GM21360 (cell line): ENCODE data around the gene DDX46.
A peak's percentile ranks its signal among the peaks of the same experiment; 100 is the strongest.
"Not testable (repeated sequence)": the region's sequence is repeated elsewhere in the genome, so short reads cannot be mapped to it uniquely, and the experiment has no call there.

Experiments used
- ATAC-seq: cut with Tn5 transposase; IDR thresholded peaks from one replicate; pipeline ENCODE4 v1.9.1; 2021; ENCODE audit warnings: mild to moderate bottlenecking, moderate library complexity; ENCODE audit not compliant: unreplicated experiment

Gene DDX46

GRCh38 chr5:134784946-134785620, 26.5 kb downstream of the DDX46 start:
- ATAC-seq: no peak

GRCh38 chr5:134787692-134788091, 29.1 kb downstream of the DDX46 start:
- no peak for ATAC-seq

- no peak for ATAC-seq
Measured at GRCh38 chr5:134791580-134791979, 33.0 kb downstream of the DDX46 start.

GRCh38 chr5:134792286-134792685, 33.7 kb downstream of the DDX46 start:
- no peak for ATAC-seq

GRCh38 chr5:134793111-134793510, 34.5 kb downstream of the DDX46 start:
- no peak for ATAC-seq

GRCh38 chr5:134794082-134794481, 35.5 kb downstream of the DDX46 start:
- no peak for ATAC-seq

- no peak for ATAC-seq
Measured at GRCh38 chr5:134794819-134795218, 36.2 kb downstream of the DDX46 start.

- peak; percentile 48 for ATAC-seq
Measured at GRCh38 chr5:134798468-134798867, 39.9 kb downstream of the DDX46 start.

GRCh38 chr5:134803821-134804220, 45.2 kb downstream of the DDX46 start:
- no peak for ATAC-seq

GRCh38 chr5:134813407-134813806, 54.8 kb downstream of the DDX46 start:
- ATAC-seq: no peak

- ATAC-seq: no peak
Measured at GRCh38 chr5:134813827-134814226, 55.2 kb downstream of the DDX46 start.

- ATAC-seq: no peak
Measured at GRCh38 chr5:134817006-134817405, 58.4 kb downstream of the DDX46 start.

- no peak for ATAC-seq
Measured at GRCh38 chr5:134818776-134819175, 60.2 kb downstream of the DDX46 start.

- ATAC-seq: no peak
Measured at GRCh38 chr5:134819407-134819963, 60.9 kb downstream of the DDX46 start.

GRCh38 chr5:134821841-134822240, 63.3 kb downstream of the DDX46 start:
- no peak for ATAC-seq

GRCh38 chr5:134824681-134825080, 66.1 kb downstream of the DDX46 start:
- ATAC-seq: no peak

- no peak for ATAC-seq
Measured at GRCh38 chr5:134825212-134825611, 66.6 kb downstream of the DDX46 start.

GRCh38 chr5:134833340-134834032, 74.9 kb downstream of the DDX46 start:
- no peak for ATAC-seq

GRCh38 chr5:134835623-134836022, 77.0 kb downstream of the DDX46 start:
- ATAC-seq: no peak

- no peak for ATAC-seq
Measured at GRCh38 chr5:134837530-134838181, 79.1 kb downstream of the DDX46 start.

- ATAC-seq: not testable (repeated sequence)
Measured at GRCh38 chr5:134838361-134838760, 79.8 kb downstream of the DDX46 start.

- ATAC-seq: no peak
Measured at GRCh38 chr5:134840811-134841210, 82.2 kb downstream of the DDX46 start.
